ENCODE results near the gene CXXC5. TPM values are rescaled to one million over a fixed set of nuclear protein-coding genes. Genes with fewer than 3 reads are reported as not detected.

CXXC5 gene
- total and polyA plus RNA-seq, 2 experiments from 2014 or later = 70.4 to 122 TPM

DNA sequence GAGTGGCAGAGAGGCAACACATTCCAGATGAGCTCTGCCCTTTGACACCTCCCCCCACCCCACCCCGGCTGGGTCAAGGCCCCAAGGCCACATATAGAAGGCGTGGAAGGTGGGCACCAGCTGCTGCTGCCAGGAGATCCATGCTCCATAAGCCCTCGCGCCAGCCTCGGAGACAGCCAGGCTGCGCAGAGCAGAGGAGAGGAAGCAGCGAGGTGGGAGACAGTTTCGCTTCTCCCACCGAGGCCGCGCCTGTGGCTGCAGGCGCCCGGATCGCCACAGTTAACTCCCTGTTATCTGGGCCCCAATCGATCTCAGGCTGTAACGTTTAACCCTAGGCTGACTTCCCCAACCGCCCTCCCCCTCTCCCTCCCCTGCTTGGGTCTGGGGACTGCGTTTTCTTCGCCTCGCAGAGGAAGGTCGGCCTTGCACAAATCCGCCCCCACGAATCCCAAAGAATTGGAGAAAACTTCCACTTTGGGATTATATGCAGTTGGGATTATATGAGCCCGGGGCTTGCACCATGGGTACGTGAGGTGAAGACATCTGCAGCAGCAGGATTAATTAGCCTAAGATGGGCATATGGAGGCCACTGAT lies 1.1 kb upstream of the CXXC5 start:
- Histone ChIP-seq H3K4me1 (ENCODE audit: low read depth) (peaks cover 18% of the 10 kb centered on the region), H3K27ac (no peak overlapping the region), H3K36me3 (no peaks in the 10 kb centered on the region), H3K9me3 (ENCODE audit: low read depth) (no peaks in the 10 kb centered on the region), H3K4me3 (no peak overlapping the region), H3K27me3 (no peaks in the 10 kb centered on the region)
- DNase-seq (ENCODE audit: low read depth in 1 of 2, low spot score in 1 of 2) = no peak
- TF ChIP-seq, protein P1, sequence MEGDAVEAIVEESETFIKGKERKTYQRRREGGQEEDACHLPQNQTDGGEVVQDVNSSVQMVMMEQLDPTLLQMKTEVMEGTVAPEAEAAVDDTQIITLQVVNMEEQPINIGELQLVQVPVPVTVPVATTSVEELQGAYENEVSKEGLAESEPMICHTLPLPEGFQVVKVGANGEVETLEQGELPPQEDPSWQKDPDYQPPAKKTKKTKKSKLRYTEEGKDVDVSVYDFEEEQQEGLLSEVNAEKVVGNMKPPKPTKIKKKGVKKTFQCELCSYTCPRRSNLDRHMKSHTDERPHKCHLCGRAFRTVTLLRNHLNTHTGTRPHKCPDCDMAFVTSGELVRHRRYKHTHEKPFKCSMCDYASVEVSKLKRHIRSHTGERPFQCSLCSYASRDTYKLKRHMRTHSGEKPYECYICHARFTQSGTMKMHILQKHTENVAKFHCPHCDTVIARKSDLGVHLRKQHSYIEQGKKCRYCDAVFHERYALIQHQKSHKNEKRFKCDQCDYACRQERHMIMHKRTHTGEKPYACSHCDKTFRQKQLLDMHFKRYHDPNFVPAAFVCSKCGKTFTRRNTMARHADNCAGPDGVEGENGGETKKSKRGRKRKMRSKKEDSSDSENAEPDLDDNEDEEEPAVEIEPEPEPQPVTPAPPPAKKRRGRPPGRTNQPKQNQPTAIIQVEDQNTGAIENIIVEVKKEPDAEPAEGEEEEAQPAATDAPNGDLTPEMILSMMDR (IDR thresholded peaks at IDR 0.05; ENCODE audit: low read depth, low read length) = no peak

GRCh38 chr5:139647506-139648204 lies 494 bp upstream of the CXXC5 start:
- Histone ChIP-seq H3K4me1 (ENCODE audit: low read depth) (peaks cover 25% of the 10 kb centered on the region), H3K9me3 (ENCODE audit: low read depth) (no peaks in the 10 kb centered on the region), H3K36me3 (no peaks in the 10 kb centered on the region), H3K27ac (no peak overlapping the region), H3K27me3 (no peaks in the 10 kb centered on the region), H3K4me3 (peak overlapping the region; percentile 75)
- no peak for DNase-seq (ENCODE audit: low read depth in 1 of 2, low spot score in 1 of 2)
- TF ChIP-seq, protein P1 (IDR thresholded peaks at IDR 0.05; ENCODE audit: low read depth, low read length) = no peak

- H3K4me1 ChIP-seq (ENCODE audit: low read depth) = peaks cover 36% of the 10 kb centered on the region
- peak overlapping the region; percentile 99 for H3K27ac ChIP-seq
- peak overlapping the region; percentile 75 for H3K4me3 ChIP-seq
- H3K36me3 ChIP-seq = no peaks in the 10 kb centered on the region
- TF ChIP-seq, protein P1 (IDR thresholded peaks at IDR 0.05; ENCODE audit: low read depth, low read length) = no peak
- no peaks in the 10 kb centered on the region for H3K9me3 ChIP-seq (ENCODE audit: low read depth)
- no peaks in the 10 kb centered on the region for H3K27me3 ChIP-seq
- peak in 1 of 2 donors; percentile 52 for DNase-seq (ENCODE audit: low read depth in 1 of 2, low spot score in 1 of 2)
Measured at GRCh38 chr5:139649082-139649991, 1.2 kb downstream of the CXXC5 start.

GRCh38 chr5:139650031-139650688 lies 2.0 kb downstream of the CXXC5 start:
- Histone ChIP-seq H3K36me3 (no peaks in the 10 kb centered on the region), H3K27ac (peak overlapping the region; percentile 99), H3K4me1 (ENCODE audit: low read depth) (peaks cover 45% of the 10 kb centered on the region), H3K27me3 (no peaks in the 10 kb centered on the region), H3K4me3 (peak overlapping the region; percentile 75), H3K9me3 (ENCODE audit: low read depth) (no peaks in the 10 kb centered on the region)
- DNase-seq (ENCODE audit: low read depth in 1 of 2, low spot score in 1 of 2) = peak in 1 of 2 donors; percentile 76
- TF ChIP-seq, protein P1 (IDR thresholded peaks at IDR 0.05; ENCODE audit: low read depth, low read length) = peak; percentile 33

DNA sequence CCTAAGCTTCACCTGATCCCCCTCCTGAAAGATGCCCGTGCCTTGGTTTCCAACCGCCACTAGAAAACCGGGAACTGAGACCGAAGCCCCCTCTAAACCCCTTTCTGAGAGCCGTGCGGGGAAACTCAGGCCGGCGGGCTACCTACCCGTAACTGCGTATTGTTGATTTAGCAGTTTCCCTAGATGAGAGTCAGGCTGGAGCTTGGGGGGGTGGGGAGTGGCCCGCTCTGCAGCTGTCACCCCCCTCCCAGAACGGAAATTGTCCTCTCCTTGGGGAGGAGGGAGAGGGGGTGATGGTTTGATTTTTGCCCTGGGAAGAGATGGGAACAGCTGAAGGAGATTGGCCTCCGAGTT lies 2.5 kb downstream of the CXXC5 start:
- H3K9me3 ChIP-seq (ENCODE audit: low read depth) = no peaks in the 10 kb centered on the region
- TF ChIP-seq, protein P1 (IDR thresholded peaks at IDR 0.05; ENCODE audit: low read depth, low read length) = peak; percentile 2
- H3K36me3 ChIP-seq = no peaks in the 10 kb centered on the region
- peak overlapping the region; percentile 75 for H3K4me3 ChIP-seq
- H3K27me3 ChIP-seq = no peaks in the 10 kb centered on the region
- H3K27ac ChIP-seq = peak overlapping the region; percentile 99
- DNase-seq (ENCODE audit: low read depth in 1 of 2, low spot score in 1 of 2) = no peak
- peaks cover 50% of the 10 kb centered on the region for H3K4me1 ChIP-seq (ENCODE audit: low read depth)

All from cardiac muscle cell (in vitro differentiated cells and primary cell).